Peyer's patch (tissue), 4 donors: ENCODE results near the gene R3HDM2.

Experiments
- CTCF ChIP-seq, 6 experiments: fragments of 450-650 bp in 4 of 6; fragments of 200-600 bp in 2 of 6; sonication (generic) in 1 of 6; IDR thresholded peaks; one replicate each; pipeline ENCODE4 v1.5.1; 2017 to 2019; ENCODE audit warnings: antibody characterized with exemption in 6 of 6, mild to moderate bottlenecking in 3 of 6, moderate library complexity in 1 of 6
- POLR2A ChIP-seq, 2 donors: fragments of 450-650 bp; IDR thresholded peaks; one replicate each; pipeline ENCODE4 v1.5.1; 2017; ENCODE audit warnings: antibody characterized with exemption in 2 of 2, mild to moderate bottlenecking in 2 of 2, moderate library complexity in 2 of 2

GRCh38 chr12:57431654-57432188 lies 878 bp upstream of the R3HDM2 start:
- TF ChIP-seq CTCF (IDR thresholded peaks at IDR 0.05): no peak
- TF ChIP-seq POLR2A (IDR thresholded peaks at IDR 0.05): no peak
